K562 (cell line): ENCODE results near the gene ADTRP.

ENCODE experiments used
- BRD4 ChIP-seq: fragments of 200-600 bp; sonication (generic); IDR thresholded peaks from 2 replicates; pipeline ENCODE4 v1.6.1; 2017; ENCODE audit warnings: inconsistent platforms
- JUND ChIP-seq, 2 experiments: IDR thresholded peaks; 2 replicates in 1 of 2; 3 replicates in 1 of 2; pipeline ENCODE4 v1.6.1; 2011; ENCODE audit warnings: borderline replicate concordance in 2 of 2, low read depth in 2 of 2, low read length in 2 of 2, improper control_type of control experiment in 1 of 2, missing biosample characterization in 1 of 2, missing genetic modification characterization in 1 of 2, missing genetic modification reagents in 1 of 2
- MYC ChIP-seq, 2 experiments: fragments of 250-450 bp in 1 of 2; sonication (Bioruptor Pico) in 1 of 2; IDR thresholded peaks; 2 replicates each; pipeline versions ENCODE4 v1.5.1 to v1.6.1; 2012 to 2021; ENCODE audit warnings: low read depth in 2 of 2, borderline replicate concordance in 1 of 2, improper control_type of control experiment in 1 of 2, low read length in 1 of 2, mild to moderate bottlenecking in 1 of 2, moderate library complexity in 1 of 2
- NCOA2 ChIP-seq, 2 experiments: fragments of 450-650 bp; IDR thresholded peaks; 2 replicates each; pipeline ENCODE4 v1.6.1; 2018; ENCODE audit warnings: mild to moderate bottlenecking in 2 of 2, moderate library complexity in 1 of 2; ENCODE audit not compliant: partially characterized antibody in 2 of 2
- TF ChIP-seq, protein P1 (sequence below), 3 experiments: IDR thresholded peaks in 2 of 3; conservative IDR thresholded peaks in 1 of 3; 2 replicates each; pipeline ENCODE4 v1.5.1; 2011 to 2012; ENCODE audit warnings: low read length in 3 of 3, mild to moderate bottlenecking in 3 of 3, control low read depth in 2 of 3, improper control_type of control experiment in 1 of 3, inconsistent platforms in 1 of 3, low read depth in 1 of 3, mixed read lengths in 1 of 3, moderate library complexity in 1 of 3; ENCODE audit not compliant: insufficient read depth in 2 of 3
- TF ChIP-seq, protein P2 (sequence below): sonication (generic); formaldehyde crosslinking; IDR thresholded peaks from 2 replicates; pipeline ENCODE4 v1.8.1; 2023; ENCODE audit warnings: mild to moderate bottlenecking, missing genetic modification reagents

DNA sequence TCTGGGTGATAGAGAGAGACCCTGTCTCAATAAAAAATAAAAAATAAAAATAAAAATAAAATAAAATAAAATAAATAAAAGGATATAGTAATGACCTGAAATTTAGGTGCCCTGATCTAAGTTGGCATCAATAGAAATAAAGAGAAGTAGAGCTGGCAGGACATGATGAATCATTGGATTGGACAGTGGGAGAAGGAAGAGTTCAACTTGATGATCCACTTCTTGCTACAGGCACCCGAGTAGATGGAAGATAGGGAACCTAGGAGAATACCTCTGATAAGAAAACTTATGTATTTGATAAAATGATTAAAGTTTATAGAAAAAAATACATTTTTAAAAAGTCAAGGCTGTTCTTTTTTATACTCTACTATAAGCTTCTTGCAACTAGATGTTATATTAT, 79.0 kb downstream of the ADTRP start:
- TF ChIP-seq, protein P1, sequence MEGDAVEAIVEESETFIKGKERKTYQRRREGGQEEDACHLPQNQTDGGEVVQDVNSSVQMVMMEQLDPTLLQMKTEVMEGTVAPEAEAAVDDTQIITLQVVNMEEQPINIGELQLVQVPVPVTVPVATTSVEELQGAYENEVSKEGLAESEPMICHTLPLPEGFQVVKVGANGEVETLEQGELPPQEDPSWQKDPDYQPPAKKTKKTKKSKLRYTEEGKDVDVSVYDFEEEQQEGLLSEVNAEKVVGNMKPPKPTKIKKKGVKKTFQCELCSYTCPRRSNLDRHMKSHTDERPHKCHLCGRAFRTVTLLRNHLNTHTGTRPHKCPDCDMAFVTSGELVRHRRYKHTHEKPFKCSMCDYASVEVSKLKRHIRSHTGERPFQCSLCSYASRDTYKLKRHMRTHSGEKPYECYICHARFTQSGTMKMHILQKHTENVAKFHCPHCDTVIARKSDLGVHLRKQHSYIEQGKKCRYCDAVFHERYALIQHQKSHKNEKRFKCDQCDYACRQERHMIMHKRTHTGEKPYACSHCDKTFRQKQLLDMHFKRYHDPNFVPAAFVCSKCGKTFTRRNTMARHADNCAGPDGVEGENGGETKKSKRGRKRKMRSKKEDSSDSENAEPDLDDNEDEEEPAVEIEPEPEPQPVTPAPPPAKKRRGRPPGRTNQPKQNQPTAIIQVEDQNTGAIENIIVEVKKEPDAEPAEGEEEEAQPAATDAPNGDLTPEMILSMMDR (IDR thresholded peaks at IDR 0.05 in 2 of 3, conservative IDR thresholded peaks at IDR 0.05 in 1 of 3; ENCODE audit: insufficient read depth in 2 of 3, low read depth in 1 of 3, low read length in 3 of 3): no peak
- TF ChIP-seq JUND (IDR thresholded peaks at IDR 0.05; ENCODE audit: borderline replicate concordance, low read depth, low read length): no peak
- TF ChIP-seq JUND (tag; IDR thresholded peaks at IDR 0.05; ENCODE audit: borderline replicate concordance, low read depth, low read length): no peak
- TF ChIP-seq MYC (IDR thresholded peaks at IDR 0.05; ENCODE audit: low read depth, low read length): no peak
- TF ChIP-seq MYC (CRISPR knock-in tag; IDR thresholded peaks at IDR 0.05; ENCODE audit: borderline replicate concordance, low read depth): no peak
- TF ChIP-seq, protein P2, sequence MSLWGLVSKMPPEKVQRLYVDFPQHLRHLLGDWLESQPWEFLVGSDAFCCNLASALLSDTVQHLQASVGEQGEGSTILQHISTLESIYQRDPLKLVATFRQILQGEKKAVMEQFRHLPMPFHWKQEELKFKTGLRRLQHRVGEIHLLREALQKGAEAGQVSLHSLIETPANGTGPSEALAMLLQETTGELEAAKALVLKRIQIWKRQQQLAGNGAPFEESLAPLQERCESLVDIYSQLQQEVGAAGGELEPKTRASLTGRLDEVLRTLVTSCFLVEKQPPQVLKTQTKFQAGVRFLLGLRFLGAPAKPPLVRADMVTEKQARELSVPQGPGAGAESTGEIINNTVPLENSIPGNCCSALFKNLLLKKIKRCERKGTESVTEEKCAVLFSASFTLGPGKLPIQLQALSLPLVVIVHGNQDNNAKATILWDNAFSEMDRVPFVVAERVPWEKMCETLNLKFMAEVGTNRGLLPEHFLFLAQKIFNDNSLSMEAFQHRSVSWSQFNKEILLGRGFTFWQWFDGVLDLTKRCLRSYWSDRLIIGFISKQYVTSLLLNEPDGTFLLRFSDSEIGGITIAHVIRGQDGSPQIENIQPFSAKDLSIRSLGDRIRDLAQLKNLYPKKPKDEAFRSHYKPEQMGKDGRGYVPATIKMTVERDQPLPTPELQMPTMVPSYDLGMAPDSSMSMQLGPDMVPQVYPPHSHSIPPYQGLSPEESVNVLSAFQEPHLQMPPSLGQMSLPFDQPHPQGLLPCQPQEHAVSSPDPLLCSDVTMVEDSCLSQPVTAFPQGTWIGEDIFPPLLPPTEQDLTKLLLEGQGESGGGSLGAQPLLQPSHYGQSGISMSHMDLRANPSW: no peak
- no peak for TF ChIP-seq NCOA2 (IDR thresholded peaks at IDR 0.05; ENCODE audit: partially characterized antibody in 2 of 2)
- TF ChIP-seq BRD4: no peak
